WTC11 (cell line): ENCODE data around the gene CENPV. TPM values are rescaled to one million over a fixed set of nuclear protein-coding genes. Genes with fewer than 3 reads are reported as not detected.

Experiments used
- ATAC-seq: fragments of 200-7000 bp; cut with Tn5 transposase; 2 replicates; pipeline ENCODE4 v1.10.0; 2021; ENCODE audit warnings: mild to moderate bottlenecking, moderate library complexity
- CTCF ChIA-PET: fragments of 300-600 bp; sonication (Branson Sonifier 250); formaldehyde crosslinking; loops from one replicate; lab custom pipeline; 2021; ENCODE audit warnings: antibody characterized with exemption; lab: Charles Lee
- POLR2A ChIA-PET: fragments of 350-600 bp; sonication (Branson Sonifier 250); formaldehyde crosslinking; loops from one replicate; lab custom pipeline; 2021; ENCODE audit warnings: antibody characterized with exemption; lab: Charles Lee
- DNase-seq: peaks from one replicate; pipeline ENCODE4 v3.0.0; 2021; ENCODE audit warnings: low spot score
- H3K27ac Mint-ChIP-seq: 2 replicates; pipeline ENCODE4 v1.8.0; 2021; ENCODE audit warnings: mixed read lengths
- H3K27me3 Mint-ChIP-seq: 2 replicates; pipeline ENCODE4 v1.8.0; 2021; ENCODE audit warnings: low read depth, mild to moderate bottlenecking, moderate library complexity, mixed read lengths
- H3K36me3 Mint-ChIP-seq: 2 replicates; pipeline ENCODE4 v1.8.0; 2021; ENCODE audit warnings: mixed read lengths
- H3K4me1 Mint-ChIP-seq: 2 replicates; pipeline ENCODE4 v1.8.0; 2022; ENCODE audit warnings: mixed read lengths
- H3K4me3 Mint-ChIP-seq: 2 replicates; pipeline ENCODE4 v1.8.0; 2021; ENCODE audit warnings: mild to moderate bottlenecking, moderate library complexity, mixed read lengths
- H3K9me3 Mint-ChIP-seq: 2 replicates; pipeline ENCODE4 v1.8.0; 2021; ENCODE audit warnings: mixed read lengths
- CBFB ChIP-seq: sonication (generic); formaldehyde crosslinking; IDR thresholded peaks from 2 replicates; pipeline ENCODE4 v1.8.1; 2022; ENCODE audit warnings: mild to moderate bottlenecking, low read depth, missing genetic modification reagents
- ETV6 ChIP-seq: sonication (generic); formaldehyde crosslinking; IDR thresholded peaks from 2 replicates; pipeline ENCODE4 v1.8.1; 2022; ENCODE audit warnings: mild to moderate bottlenecking, missing genetic modification reagents
- GRHL2 ChIP-seq: fragments of 250-450 bp; sonication (Bioruptor Pico); IDR thresholded peaks from 2 replicates; pipeline ENCODE4 v1.8.0; 2022; ENCODE audit warnings: mild to moderate bottlenecking, moderate library complexity; ENCODE audit not compliant: insufficient replicate concordance, severe bottlenecking
- HMGA2 ChIP-seq: fragments of 250-450 bp; sonication (Bioruptor Pico); IDR thresholded peaks from 2 replicates; pipeline ENCODE4 v1.4.0; 2021; ENCODE audit warnings: mild to moderate bottlenecking, moderate library complexity
- IRF2 ChIP-seq: sonication (generic); formaldehyde crosslinking; IDR thresholded peaks from 2 replicates; pipeline ENCODE4 v1.8.0; 2022; ENCODE audit warnings: low read depth, missing genetic modification reagents, borderline replicate concordance
- JAZF1 ChIP-seq: fragments of 250-450 bp; sonication (Bioruptor Pico); IDR thresholded peaks from 2 replicates; pipeline ENCODE4 v1.9.0; 2021; ENCODE audit warnings: moderate library complexity, mild to moderate bottlenecking, inconsistent platforms
- JUN ChIP-seq: sonication (generic); formaldehyde crosslinking; IDR thresholded peaks from 2 replicates; pipeline ENCODE4 v1.8.0; 2023; ENCODE audit warnings: mild to moderate bottlenecking, missing genetic modification reagents
- MXD4 ChIP-seq: fragments of 250-450 bp; sonication (Bioruptor Pico); IDR thresholded peaks from 2 replicates; pipeline ENCODE4 v1.8.0; 2021; ENCODE audit warnings: mild to moderate bottlenecking, moderate library complexity, borderline replicate concordance
- NR3C1 ChIP-seq: sonication (generic); formaldehyde crosslinking; conservative IDR thresholded peaks from 2 replicates; pipeline ENCODE4 v1.8.1; 2023; ENCODE audit warnings: low read depth, mild to moderate bottlenecking, missing genetic modification reagents
- OVOL2 ChIP-seq: fragments of 250-450 bp; sonication (Bioruptor Pico); IDR thresholded peaks from 2 replicates; pipeline ENCODE4 v1.9.0; 2021; ENCODE audit warnings: mild to moderate bottlenecking, borderline replicate concordance
- PRRX2 ChIP-seq: fragments of 250-450 bp; sonication (Bioruptor Pico); IDR thresholded peaks from 2 replicates; pipeline ENCODE4 v1.8.0; 2021; ENCODE audit warnings: mild to moderate bottlenecking
- SP1 ChIP-seq: sonication (generic); formaldehyde crosslinking; conservative IDR thresholded peaks from 2 replicates; pipeline ENCODE4 v1.8.1; 2022; ENCODE audit warnings: missing genetic modification reagents
- TP53 ChIP-seq: sonication (generic); formaldehyde crosslinking; IDR thresholded peaks from 2 replicates; pipeline ENCODE4 v1.8.1; 2023; ENCODE audit warnings: mild to moderate bottlenecking, missing genetic modification reagents
- ZNF232 ChIP-seq: sonication (generic); formaldehyde crosslinking; IDR thresholded peaks from 2 replicates; pipeline ENCODE4 v1.8.0; 2022; ENCODE audit warnings: mild to moderate bottlenecking, missing genetic modification reagents
- total RNA-seq: library from RNA; stranded (reverse); gene quantifications from 3 replicates; pipeline ENCODE4 v1.2.3, GENCODE V29; 2021
- TF ChIP-seq, protein P1 (sequence below): fragments of 250-450 bp; sonication (Bioruptor Pico); conservative IDR thresholded peaks from 2 replicates; pipeline ENCODE4 v1.9.0; 2021; ENCODE audit warnings: mild to moderate bottlenecking
- TF ChIP-seq, protein P2 (sequence below): sonication (generic); formaldehyde crosslinking; IDR thresholded peaks from 2 replicates; pipeline ENCODE4 v1.8.1; 2023; ENCODE audit warnings: mild to moderate bottlenecking, missing genetic modification reagents
- TF ChIP-seq, protein P3 (sequence below): fragments of 200-600 bp; IDR thresholded peaks from 2 replicates; pipeline ENCODE4 v1.8.0; 2022; ENCODE audit warnings: antibody characterized with exemption
- TF ChIP-seq, protein P4 (sequence below): sonication (generic); formaldehyde crosslinking; IDR thresholded peaks from 2 replicates; pipeline ENCODE4 v1.8.0; 2022; ENCODE audit warnings: missing genetic modification reagents
- TF ChIP-seq, protein P5 (sequence below): sonication (generic); formaldehyde crosslinking; IDR thresholded peaks from 2 replicates; pipeline ENCODE4 v1.8.0; 2022; ENCODE audit warnings: mild to moderate bottlenecking, missing genetic modification reagents
- TF ChIP-seq, protein P6 (sequence below): sonication (generic); formaldehyde crosslinking; IDR thresholded peaks from 2 replicates; pipeline ENCODE4 v1.8.1; 2023; ENCODE audit warnings: mild to moderate bottlenecking, missing genetic modification reagents, moderate library complexity

CENPV gene
- total RNA-seq, 1 experiment from 2014 or later: 152 TPM

DNA sequence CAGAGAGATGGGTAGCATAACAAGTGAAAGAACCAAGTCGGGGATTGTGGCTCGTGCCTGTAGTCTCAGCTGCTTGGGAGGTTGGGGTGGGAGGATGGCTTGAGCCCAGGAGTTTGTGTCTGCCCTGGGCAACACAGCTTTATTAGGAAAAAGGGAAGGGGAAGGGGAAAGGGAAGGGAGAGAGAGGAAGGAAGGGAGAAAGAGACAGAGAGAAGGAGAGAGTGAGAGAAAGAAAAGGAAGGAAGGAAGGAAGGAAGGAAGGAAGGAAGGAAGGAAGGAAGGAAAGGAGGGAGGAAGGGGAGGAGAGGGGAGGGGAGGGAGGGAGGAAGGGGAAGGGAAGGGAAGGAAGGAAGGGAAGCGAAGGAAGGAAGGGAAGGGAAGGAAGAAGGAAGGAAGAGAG is 33.3 kb downstream of the CENPV start:
- Mint-ChIP-seq H3K4me3 (no peak overlapping the region), H3K36me3 (peaks cover 2% of the 10 kb centered on the region), H3K27me3 (no peaks in the 10 kb centered on the region), H3K9me3 (no peaks in the 10 kb centered on the region), H3K27ac (no peak overlapping the region), H3K4me1 (peaks cover 3% of the 10 kb centered on the region)
- ChIA-PET POLR2A (no interaction called here), CTCF (interaction anchor here (0.6 to 1.5 kb wide), 3 partner anchors 15 to 44 kb away, joined by 3 to 7 read pairs (median 4); no protein-coding TSS in a partner anchor)
- no peak for TF ChIP-seq IRF2
- no peak for TF ChIP-seq JUN (CRISPR knock-in tag)
- no peak for TF ChIP-seq CBFB (CRISPR knock-in tag)
- TF ChIP-seq OVOL2 (CRISPR knock-in tag): no peak
- TF ChIP-seq, protein P1, sequence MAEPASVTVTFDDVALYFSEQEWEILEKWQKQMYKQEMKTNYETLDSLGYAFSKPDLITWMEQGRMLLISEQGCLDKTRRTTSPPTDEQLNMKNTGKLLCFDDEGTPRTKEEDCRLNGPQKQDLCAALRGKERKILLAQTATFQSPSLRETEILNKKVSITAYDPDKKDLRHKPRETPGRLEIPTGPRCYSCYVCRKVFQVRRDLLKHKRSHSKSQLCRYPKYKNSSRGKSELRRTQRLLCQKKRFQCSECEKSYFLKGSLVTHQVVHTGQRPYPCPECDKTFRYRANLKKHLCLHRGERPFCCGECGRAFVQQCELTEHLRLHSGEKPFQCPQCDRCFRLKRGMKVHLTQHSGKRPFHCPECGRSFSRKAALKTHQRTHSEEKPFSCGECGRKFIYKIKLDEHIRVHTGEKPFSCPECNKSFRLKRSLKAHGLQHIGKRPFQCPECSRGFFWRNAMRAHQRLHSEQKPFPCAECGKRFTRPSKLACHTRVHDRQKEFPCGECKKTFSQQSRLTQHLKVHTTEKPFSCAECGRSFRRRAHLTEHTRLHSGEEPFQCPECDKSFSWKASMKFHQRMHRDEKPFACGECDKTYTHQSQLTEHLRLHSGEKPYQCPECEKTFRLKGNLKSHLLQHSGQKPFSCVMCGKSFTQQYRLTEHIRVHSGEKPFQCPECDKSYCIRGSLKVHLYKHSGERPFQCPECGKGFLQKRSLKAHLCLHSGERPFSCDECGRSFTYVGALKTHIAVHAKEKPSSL (CRISPR knock-in tag): no peak
- no peak for TF ChIP-seq PRRX2 (CRISPR knock-in tag)
- TF ChIP-seq ZNF232 (CRISPR knock-in tag): no peak
- TF ChIP-seq JAZF1 (CRISPR knock-in tag): no peak
- TF ChIP-seq MXD4 (CRISPR knock-in tag): no peak
- no peak for TF ChIP-seq SP1
- TF ChIP-seq, protein P2, sequence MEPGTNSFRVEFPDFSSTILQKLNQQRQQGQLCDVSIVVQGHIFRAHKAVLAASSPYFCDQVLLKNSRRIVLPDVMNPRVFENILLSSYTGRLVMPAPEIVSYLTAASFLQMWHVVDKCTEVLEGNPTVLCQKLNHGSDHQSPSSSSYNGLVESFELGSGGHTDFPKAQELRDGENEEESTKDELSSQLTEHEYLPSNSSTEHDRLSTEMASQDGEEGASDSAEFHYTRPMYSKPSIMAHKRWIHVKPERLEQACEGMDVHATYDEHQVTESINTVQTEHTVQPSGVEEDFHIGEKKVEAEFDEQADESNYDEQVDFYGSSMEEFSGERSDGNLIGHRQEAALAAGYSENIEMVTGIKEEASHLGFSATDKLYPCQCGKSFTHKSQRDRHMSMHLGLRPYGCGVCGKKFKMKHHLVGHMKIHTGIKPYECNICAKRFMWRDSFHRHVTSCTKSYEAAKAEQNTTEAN (CRISPR knock-in tag): no peak
- TF ChIP-seq HMGA2: no peak
- TF ChIP-seq, protein P3, sequence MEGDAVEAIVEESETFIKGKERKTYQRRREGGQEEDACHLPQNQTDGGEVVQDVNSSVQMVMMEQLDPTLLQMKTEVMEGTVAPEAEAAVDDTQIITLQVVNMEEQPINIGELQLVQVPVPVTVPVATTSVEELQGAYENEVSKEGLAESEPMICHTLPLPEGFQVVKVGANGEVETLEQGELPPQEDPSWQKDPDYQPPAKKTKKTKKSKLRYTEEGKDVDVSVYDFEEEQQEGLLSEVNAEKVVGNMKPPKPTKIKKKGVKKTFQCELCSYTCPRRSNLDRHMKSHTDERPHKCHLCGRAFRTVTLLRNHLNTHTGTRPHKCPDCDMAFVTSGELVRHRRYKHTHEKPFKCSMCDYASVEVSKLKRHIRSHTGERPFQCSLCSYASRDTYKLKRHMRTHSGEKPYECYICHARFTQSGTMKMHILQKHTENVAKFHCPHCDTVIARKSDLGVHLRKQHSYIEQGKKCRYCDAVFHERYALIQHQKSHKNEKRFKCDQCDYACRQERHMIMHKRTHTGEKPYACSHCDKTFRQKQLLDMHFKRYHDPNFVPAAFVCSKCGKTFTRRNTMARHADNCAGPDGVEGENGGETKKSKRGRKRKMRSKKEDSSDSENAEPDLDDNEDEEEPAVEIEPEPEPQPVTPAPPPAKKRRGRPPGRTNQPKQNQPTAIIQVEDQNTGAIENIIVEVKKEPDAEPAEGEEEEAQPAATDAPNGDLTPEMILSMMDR: no peak
- TF ChIP-seq, protein P4, sequence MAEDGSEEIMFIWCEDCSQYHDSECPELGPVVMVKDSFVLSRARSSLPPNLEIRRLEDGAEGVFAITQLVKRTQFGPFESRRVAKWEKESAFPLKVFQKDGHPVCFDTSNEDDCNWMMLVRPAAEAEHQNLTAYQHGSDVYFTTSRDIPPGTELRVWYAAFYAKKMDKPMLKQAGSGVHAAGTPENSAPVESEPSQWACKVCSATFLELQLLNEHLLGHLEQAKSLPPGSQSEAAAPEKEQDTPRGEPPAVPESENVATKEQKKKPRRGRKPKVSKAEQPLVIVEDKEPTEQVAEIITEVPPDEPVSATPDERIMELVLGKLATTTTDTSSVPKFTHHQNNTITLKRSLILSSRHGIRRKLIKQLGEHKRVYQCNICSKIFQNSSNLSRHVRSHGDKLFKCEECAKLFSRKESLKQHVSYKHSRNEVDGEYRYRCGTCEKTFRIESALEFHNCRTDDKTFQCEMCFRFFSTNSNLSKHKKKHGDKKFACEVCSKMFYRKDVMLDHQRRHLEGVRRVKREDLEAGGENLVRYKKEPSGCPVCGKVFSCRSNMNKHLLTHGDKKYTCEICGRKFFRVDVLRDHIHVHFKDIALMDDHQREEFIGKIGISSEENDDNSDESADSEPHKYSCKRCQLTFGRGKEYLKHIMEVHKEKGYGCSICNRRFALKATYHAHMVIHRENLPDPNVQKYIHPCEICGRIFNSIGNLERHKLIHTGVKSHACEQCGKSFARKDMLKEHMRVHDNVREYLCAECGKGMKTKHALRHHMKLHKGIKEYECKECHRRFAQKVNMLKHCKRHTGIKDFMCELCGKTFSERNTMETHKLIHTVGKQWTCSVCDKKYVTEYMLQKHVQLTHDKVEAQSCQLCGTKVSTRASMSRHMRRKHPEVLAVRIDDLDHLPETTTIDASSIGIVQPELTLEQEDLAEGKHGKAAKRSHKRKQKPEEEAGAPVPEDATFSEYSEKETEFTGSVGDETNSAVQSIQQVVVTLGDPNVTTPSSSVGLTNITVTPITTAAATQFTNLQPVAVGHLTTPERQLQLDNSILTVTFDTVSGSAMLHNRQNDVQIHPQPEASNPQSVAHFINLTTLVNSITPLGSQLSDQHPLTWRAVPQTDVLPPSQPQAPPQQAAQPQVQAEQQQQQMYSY (CRISPR knock-in tag): no peak
- no peak for TF ChIP-seq GRHL2 (CRISPR knock-in tag)
- TF ChIP-seq, protein P5, sequence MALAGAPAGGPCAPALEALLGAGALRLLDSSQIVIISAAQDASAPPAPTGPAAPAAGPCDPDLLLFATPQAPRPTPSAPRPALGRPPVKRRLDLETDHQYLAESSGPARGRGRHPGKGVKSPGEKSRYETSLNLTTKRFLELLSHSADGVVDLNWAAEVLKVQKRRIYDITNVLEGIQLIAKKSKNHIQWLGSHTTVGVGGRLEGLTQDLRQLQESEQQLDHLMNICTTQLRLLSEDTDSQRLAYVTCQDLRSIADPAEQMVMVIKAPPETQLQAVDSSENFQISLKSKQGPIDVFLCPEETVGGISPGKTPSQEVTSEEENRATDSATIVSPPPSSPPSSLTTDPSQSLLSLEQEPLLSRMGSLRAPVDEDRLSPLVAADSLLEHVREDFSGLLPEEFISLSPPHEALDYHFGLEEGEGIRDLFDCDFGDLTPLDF (CRISPR knock-in tag): no peak
- no peak for TF ChIP-seq ETV6 (CRISPR knock-in tag)
- TF ChIP-seq, protein P6, sequence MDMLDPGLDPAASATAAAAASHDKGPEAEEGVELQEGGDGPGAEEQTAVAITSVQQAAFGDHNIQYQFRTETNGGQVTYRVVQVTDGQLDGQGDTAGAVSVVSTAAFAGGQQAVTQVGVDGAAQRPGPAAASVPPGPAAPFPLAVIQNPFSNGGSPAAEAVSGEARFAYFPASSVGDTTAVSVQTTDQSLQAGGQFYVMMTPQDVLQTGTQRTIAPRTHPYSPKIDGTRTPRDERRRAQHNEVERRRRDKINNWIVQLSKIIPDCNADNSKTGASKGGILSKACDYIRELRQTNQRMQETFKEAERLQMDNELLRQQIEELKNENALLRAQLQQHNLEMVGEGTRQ (CRISPR knock-in tag): no peak
- TF ChIP-seq NR3C1 (CRISPR knock-in tag): no peak
- TF ChIP-seq TP53 (CRISPR knock-in tag): no peak
- DNase-seq (no peak), ATAC-seq (no peak; the same call in 1 of the 2 replicates)
